ENCODE data around the gene GRK5.

- no peak for TF ChIP-seq GATA2 (IDR thresholded peaks at IDR 0.05; ENCODE audit: low read depth, low read length)
- TF ChIP-seq GATA3 (IDR thresholded peaks at IDR 0.05; ENCODE audit: low read depth, low read length), result no peak
Observed at GRCh38 chr10:119242186-119242585, 34.8 kb downstream of the GRK5 start.

All from SH-SY5Y (cell line).